IMR-90 (cell line): Measurements from ENCODE around the gene PRSS3.

Experiments
- POLR2A ChIP-seq: IDR thresholded peaks from 2 replicates; pipeline ENCODE4 v1.6.1; 2012; ENCODE audit warnings: mild to moderate bottlenecking, low read depth, low read length
- RFX5 ChIP-seq: IDR thresholded peaks from 2 replicates; pipeline ENCODE4 v1.8.0; 2012; ENCODE audit warnings: low read depth, mild to moderate bottlenecking, low read length, moderate library complexity
- TF ChIP-seq, protein P1 (sequence below): conservative IDR thresholded peaks from 2 replicates; pipeline ENCODE4 v1.5.1; 2012; ENCODE audit warnings: mild to moderate bottlenecking, low read depth, low read length, improper control_type of control experiment
- TF ChIP-seq, protein P2 (sequence below): fragments of 150-350 bp; IDR thresholded peaks from 2 replicates; pipeline ENCODE4 v1.6.1; 2017; ENCODE audit warnings: mild to moderate bottlenecking, antibody characterized with exemption, low read length, low read depth

DNA sequence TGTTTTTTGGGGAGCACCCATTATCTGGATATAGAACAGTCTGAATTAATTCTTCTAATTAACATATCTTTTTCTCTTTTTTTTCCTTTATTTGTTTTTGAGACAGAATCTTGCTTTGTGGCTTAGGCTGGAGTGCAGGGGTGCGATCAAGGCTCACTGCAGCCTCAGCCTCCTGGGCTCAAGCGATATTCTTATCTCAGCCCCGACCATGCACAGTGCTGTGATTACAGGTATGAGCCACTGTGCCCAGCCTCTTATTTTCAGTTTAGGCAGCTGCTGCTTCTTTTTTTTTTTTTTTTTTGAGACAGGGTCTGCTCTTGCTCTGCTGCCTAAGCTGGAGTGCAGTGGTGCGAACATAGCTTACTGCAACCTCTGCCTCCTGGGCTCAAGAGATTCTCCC lies 41.8 kb downstream of the PRSS3 start:
- TF ChIP-seq, protein P1, sequence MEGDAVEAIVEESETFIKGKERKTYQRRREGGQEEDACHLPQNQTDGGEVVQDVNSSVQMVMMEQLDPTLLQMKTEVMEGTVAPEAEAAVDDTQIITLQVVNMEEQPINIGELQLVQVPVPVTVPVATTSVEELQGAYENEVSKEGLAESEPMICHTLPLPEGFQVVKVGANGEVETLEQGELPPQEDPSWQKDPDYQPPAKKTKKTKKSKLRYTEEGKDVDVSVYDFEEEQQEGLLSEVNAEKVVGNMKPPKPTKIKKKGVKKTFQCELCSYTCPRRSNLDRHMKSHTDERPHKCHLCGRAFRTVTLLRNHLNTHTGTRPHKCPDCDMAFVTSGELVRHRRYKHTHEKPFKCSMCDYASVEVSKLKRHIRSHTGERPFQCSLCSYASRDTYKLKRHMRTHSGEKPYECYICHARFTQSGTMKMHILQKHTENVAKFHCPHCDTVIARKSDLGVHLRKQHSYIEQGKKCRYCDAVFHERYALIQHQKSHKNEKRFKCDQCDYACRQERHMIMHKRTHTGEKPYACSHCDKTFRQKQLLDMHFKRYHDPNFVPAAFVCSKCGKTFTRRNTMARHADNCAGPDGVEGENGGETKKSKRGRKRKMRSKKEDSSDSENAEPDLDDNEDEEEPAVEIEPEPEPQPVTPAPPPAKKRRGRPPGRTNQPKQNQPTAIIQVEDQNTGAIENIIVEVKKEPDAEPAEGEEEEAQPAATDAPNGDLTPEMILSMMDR: no peak
- TF ChIP-seq RFX5: no peak
- TF ChIP-seq POLR2A: no peak
- TF ChIP-seq, protein P2, sequence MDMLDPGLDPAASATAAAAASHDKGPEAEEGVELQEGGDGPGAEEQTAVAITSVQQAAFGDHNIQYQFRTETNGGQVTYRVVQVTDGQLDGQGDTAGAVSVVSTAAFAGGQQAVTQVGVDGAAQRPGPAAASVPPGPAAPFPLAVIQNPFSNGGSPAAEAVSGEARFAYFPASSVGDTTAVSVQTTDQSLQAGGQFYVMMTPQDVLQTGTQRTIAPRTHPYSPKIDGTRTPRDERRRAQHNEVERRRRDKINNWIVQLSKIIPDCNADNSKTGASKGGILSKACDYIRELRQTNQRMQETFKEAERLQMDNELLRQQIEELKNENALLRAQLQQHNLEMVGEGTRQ: no peak
